RWPE1 (cell line): ENCODE data around the gene ZBTB9.

Experiments
- CTCF ChIA-PET: fragments of 350-600 bp; sonication (Branson Sonifier 250); formaldehyde crosslinking; extraction: SDS; loops from one replicate; lab custom pipeline; 2021; lab: Yijun Ruan, JAX
- POLR2A ChIA-PET: fragments of 400-600 bp; formaldehyde crosslinking; extraction: SDS; loops from one replicate; lab custom pipeline; 2020; ENCODE audit warnings: antibody characterized with exemption; ENCODE audit not compliant: low non-redundant PET; lab: Yijun Ruan, JAX
- DNase-seq: peaks from one replicate; pipeline ENCODE4 v3.0.0; 2012; ENCODE audit warnings: low spot score
- H3K27ac ChIP-seq: fragments of 450-650 bp; 2 replicates; pipeline ENCODE4 v1.5.1; 2017
- CTCF ChIP-seq: fragments of 450-650 bp; conservative IDR thresholded peaks from 2 replicates; pipeline ENCODE4 v1.5.1; 2017; ENCODE audit warnings: low read depth, mild to moderate bottlenecking

Gene ZBTB9

DNA sequence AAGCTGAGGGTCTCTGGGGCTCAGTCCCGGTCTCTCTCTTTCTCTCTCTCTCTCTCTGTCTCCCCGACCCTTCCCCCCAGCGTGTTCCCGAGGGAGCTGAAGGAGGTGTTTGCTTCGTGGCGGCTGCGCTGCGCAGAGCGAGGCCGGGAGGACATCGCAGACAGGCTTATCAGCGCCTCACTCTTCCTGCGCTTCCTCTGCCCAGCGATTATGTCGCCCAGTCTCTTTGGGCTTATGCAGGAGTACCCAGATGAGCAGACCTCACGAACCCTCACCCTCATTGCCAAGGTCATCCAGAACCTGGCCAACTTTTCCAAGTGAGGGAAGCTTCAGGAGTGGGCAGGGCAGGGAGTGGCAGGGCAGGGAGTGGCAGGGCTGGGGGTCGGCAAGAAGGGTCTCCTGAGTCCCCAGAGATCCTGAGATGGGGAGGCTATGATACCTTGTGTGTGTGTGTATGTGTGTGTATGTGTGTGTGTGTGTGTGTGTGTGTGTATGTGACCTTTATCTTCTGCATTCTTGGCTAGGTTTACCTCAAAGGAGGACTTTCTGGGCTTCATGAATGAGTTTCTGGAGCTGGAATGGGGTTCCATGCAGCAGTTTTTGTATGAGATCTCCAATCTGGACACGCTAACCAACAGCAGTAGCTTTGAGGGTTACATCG, 13.6 kb upstream of the ZBTB9 start:
- DNase-seq, result no peak
- ChIA-PET POLR2A (no interaction called here), CTCF (interaction anchor here (0.6 to 0.7 kb wide), 2 partner anchors 9 to 305 kb away, joined by 3 read pairs; no protein-coding TSS in a partner anchor)
- H3K27ac ChIP-seq, result 0 out of 2 replicates have a peak overlapping the region, but pooled peaks have one; percentile 13
- no peak for TF ChIP-seq CTCF

DNA sequence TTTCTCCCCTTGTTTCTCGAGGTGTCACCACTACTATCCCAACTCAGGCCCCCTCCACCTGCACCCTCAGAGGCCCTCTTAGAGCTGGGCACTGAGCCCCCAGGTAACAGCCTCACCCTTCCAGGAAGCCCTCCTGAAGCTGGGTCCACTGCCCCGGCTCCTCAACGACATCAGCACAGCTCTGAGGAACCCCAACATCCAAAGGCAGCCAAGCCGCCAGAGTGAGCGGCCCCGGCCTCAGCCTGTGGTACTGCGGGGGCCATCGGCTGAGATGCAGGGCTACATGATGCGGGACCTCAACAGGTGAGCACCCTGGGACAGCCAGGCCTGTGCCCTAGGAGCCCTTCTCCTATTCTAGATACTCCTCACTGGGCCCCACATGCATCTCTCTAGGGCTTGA, 12.9 kb upstream of the ZBTB9 start:
- no peak for TF ChIP-seq CTCF
- no peak overlapping the region for H3K27ac ChIP-seq
- ChIA-PET POLR2A (no interaction called here), CTCF (interaction anchor here (0.7 kb wide), 1 partner anchor 9 kb away, joined by 3 read pairs; no protein-coding TSS in a partner anchor)
- no peak for DNase-seq

GRCh38 chr6:33442283-33442682, 12.1 kb upstream of the ZBTB9 start:
- no peak for TF ChIP-seq CTCF
- no peak for DNase-seq
- ChIA-PET POLR2A (no interaction called here), CTCF (interaction anchor here (0.7 kb wide), 1 partner anchor 8 kb away, joined by 3 read pairs; no protein-coding TSS in a partner anchor)
- no peak overlapping the region; the same call in 1 of the 2 replicates for H3K27ac ChIP-seq

DNA sequence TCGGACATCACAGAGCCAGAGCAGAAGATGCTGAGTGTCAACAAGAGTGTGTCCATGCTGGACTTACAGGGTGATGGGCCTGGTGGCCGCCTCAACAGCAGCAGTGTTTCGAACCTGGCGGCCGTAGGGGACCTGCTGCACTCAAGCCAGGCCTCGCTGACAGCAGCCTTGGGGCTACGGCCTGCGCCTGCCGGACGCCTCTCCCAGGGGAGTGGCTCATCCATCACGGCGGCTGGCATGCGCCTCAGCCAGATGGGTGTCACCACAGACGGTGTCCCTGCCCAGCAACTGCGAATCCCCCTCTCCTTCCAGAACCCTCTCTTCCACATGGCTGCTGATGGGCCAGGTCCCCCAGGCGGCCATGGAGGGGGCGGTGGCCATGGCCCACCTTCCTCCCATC, 11.4 kb upstream of the ZBTB9 start:
- DNase-seq, result no peak
- CTCF ChIA-PET, result interaction anchor here (0.5 kb wide), 1 partner anchor 69 kb away, joined by 3 read pairs; no protein-coding TSS in a partner anchor
- no peak for TF ChIP-seq CTCF
- POLR2A ChIA-PET, result no interaction called here
- no peak overlapping the region for H3K27ac ChIP-seq

DNA sequence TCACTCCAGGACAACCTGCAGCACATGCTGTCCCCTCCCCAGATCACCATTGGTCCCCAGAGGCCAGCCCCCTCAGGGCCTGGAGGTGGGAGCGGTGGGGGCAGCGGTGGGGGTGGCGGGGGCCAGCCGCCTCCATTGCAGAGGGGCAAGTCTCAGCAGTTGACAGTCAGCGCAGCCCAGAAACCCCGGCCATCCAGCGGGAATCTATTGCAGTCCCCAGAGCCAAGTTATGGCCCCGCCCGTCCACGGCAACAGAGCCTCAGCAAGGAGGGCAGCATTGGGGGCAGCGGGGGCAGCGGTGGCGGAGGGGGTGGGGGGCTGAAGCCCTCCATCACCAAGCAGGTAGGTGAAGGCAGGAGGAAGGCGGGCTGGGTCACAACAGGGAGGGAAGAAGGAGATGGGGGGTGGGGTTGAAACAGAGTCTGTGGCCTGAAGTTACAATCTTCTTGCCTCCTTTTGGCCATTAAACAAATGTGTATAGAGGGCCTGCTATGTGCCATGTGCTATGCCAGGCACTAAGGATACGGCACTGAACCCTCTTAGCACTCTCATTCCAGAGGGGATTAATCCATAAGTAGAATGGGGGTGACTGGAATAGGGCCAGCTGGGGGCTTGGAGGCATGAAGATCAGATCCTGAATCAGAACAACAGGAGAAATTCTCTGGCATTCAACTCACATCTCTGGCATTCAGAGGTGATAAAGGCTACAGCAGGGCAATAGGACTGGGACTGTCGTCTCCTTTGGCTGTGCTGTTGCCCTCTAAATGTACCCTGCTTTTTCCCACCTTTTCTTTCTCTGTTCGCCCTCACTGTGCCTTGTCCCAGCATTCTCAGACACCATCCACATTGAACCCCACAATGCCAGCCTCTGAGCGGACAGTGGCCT, 10.5 kb upstream of the ZBTB9 start:
- no peak overlapping the region for H3K27ac ChIP-seq
- ChIA-PET CTCF (no interaction called here), POLR2A (interaction anchor here (0.9 kb wide), 1 partner anchor 123 kb away, joined by 8 read pairs; no protein-coding TSS in a partner anchor)
- DNase-seq, result no peak
- TF ChIP-seq CTCF, result no peak

GRCh38 chr6:33445119-33445603, 9.2 kb upstream of the ZBTB9 start:
- POLR2A ChIA-PET, result interaction anchor here (1.3 kb wide), 1 partner anchor 10 kb away, joined by 3 read pairs; the partner anchor contains the start of gene ZBTB9
- CTCF ChIA-PET, result no interaction called here
- TF ChIP-seq CTCF, result no peak
- H3K27ac ChIP-seq, result no peak overlapping the region
- no peak for DNase-seq
